Gastroesophageal sphincter (tissue), 4 donors: ENCODE results near the gene FAM83F. TPM values are rescaled to one million over a fixed set of nuclear protein-coding genes. Genes with fewer than 3 reads are reported as not detected.

Experiments used
- ATAC-seq: fragments of 150-250 bp; one replicate; pipeline ENCODE4 v1.9.1; 2016; ENCODE audit warnings: mild to moderate bottlenecking, moderate library complexity
- H3K27ac ChIP-seq, 4 donors: fragments of 200-600 bp; sonication (generic) in 3 of 4; 1 replicate in 3 of 4; 2 replicates in 1 of 4; pipeline ENCODE4 v1.5.1; 2016 to 2019
- H3K27me3 ChIP-seq: fragments of 200-600 bp; sonication (generic); one replicate; pipeline ENCODE4 v1.5.1; 2019
- H3K36me3 ChIP-seq, 2 donors: fragments of 200-600 bp; sonication (generic); one replicate each; pipeline ENCODE4 v1.5.1; 2019; ENCODE audit warnings: control low read depth in 1 of 2
- H3K4me1 ChIP-seq, 3 donors: fragments of 200-600 bp; sonication (generic); 1 replicate in 2 of 3; 2 replicates in 1 of 3; pipeline ENCODE4 v1.5.1; 2016 to 2019; ENCODE audit warnings: control low read depth in 2 of 3
- H3K4me3 ChIP-seq, 2 donors: fragments of 200-600 bp; sonication (generic); one replicate each; pipeline ENCODE4 v1.5.1; 2019; ENCODE audit warnings: mild to moderate bottlenecking in 1 of 2, moderate library complexity in 1 of 2
- H3K9me3 ChIP-seq, 3 donors: fragments of 200-600 bp; sonication (generic); one replicate each; pipeline ENCODE4 v1.5.1; 2017 to 2019; ENCODE audit warnings: control low read depth in 2 of 3
- EP300 ChIP-seq: sonication (generic); formaldehyde crosslinking; IDR thresholded peaks from one replicate; pipeline ENCODE4 v1.6.1; 2017; ENCODE audit warnings: antibody characterized with exemption, mild to moderate bottlenecking
- POLR2A ChIP-seq, 2 donors: fragments of 450-650 bp; IDR thresholded peaks; one replicate each; pipeline ENCODE4 v1.6.1; 2017; ENCODE audit warnings: antibody characterized with exemption in 2 of 2, mild to moderate bottlenecking in 2 of 2, moderate library complexity in 1 of 2
- POLR2AphosphoS5 ChIP-seq: sonication (generic); formaldehyde crosslinking; IDR thresholded peaks from one replicate; pipeline ENCODE4 v1.6.1; 2017; ENCODE audit warnings: antibody characterized with exemption
- WGBS, 2 donors: methylation state at CpG; one replicate each; pipeline ENCODE4 v1.1.5; 2018; ENCODE audit warnings: low coverage in 1 of 2; 5-methylcytosine and 5-hydroxymethylcytosine counted together
- total RNA-seq, 4 donors: library from RNA; depleted of rRNA; stranded (reverse); fragments of >200 nt; gene quantifications; one replicate each; pipeline ENCODE4 v1.1.0, GENCODE V29; 2016
- TF ChIP-seq, protein P1 (sequence below), 4 experiments: fragments of 200-600 bp in 2 of 4; fragments of 450-650 bp in 2 of 4; sonication (generic) in 1 of 4; IDR thresholded peaks; one replicate each; pipeline ENCODE4 v1.5.1; 2017 to 2019; ENCODE audit warnings: antibody characterized with exemption in 4 of 4, mild to moderate bottlenecking in 2 of 4, moderate library complexity in 2 of 4

The FAM83F gene
- total RNA-seq, 4 donors from 2014 or later = 0.46 to 4.2 (median 0.81) TPM

DNA sequence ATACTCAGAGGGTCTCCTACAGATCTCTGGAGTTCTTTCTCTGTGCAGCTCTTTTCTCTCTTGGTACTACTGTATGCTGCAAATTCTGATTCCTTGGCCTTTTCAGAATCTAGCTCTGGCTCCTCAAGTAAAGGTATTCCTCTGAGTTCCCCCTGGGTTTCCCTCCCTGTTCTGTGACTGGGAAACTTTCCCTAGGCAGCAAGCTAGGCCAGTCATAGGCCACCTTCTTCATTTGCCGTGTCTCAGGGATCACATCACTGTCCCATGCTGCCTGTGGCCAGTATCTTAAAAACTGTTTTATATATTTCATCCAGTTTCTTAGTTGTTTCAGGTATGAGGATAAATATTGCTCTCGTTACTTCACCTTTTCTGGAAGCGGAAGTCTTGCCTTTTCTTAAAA lies 71.2 kb downstream of the FAM83F start:
- H3K36me3 ChIP-seq = no peaks in the 10 kb centered on the region
- TF ChIP-seq EP300 (no peak), POLR2A (IDR thresholded peaks at IDR 0.05) (no peak), POLR2AphosphoS5 (no peak)
- TF ChIP-seq, protein P1, sequence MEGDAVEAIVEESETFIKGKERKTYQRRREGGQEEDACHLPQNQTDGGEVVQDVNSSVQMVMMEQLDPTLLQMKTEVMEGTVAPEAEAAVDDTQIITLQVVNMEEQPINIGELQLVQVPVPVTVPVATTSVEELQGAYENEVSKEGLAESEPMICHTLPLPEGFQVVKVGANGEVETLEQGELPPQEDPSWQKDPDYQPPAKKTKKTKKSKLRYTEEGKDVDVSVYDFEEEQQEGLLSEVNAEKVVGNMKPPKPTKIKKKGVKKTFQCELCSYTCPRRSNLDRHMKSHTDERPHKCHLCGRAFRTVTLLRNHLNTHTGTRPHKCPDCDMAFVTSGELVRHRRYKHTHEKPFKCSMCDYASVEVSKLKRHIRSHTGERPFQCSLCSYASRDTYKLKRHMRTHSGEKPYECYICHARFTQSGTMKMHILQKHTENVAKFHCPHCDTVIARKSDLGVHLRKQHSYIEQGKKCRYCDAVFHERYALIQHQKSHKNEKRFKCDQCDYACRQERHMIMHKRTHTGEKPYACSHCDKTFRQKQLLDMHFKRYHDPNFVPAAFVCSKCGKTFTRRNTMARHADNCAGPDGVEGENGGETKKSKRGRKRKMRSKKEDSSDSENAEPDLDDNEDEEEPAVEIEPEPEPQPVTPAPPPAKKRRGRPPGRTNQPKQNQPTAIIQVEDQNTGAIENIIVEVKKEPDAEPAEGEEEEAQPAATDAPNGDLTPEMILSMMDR (IDR thresholded peaks at IDR 0.05) = no peak

DNA sequence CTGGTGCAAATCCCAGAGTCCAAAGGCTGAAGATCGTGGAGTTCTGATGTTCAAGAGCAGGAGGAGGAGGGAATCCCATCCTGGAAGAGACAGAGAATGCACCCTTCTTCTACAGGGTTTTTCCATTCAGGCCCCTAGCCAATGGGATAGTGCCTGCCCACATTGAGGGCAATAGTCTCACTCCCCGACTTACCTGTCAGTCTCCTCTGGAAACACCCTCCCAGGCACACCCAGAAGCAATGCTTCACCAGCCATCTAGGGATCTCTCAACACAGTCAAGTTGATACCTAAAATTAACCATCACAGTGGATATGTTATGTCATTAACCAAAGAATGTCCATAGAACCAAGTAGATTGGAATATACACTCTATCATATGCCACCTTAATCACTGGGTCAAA lies 72.9 kb downstream of the FAM83F start:
- TF ChIP-seq POLR2A (IDR thresholded peaks at IDR 0.05) (no peak), EP300 (no peak), POLR2AphosphoS5 (no peak)
- TF ChIP-seq, protein P1 (IDR thresholded peaks at IDR 0.05) = no peak
- Histone ChIP-seq H3K9me3 (no peaks in the 10 kb centered on the region), H3K27me3 (no peaks in the 10 kb centered on the region), H3K4me3 (no peak overlapping the region), H3K4me1 (peaks cover 0 to 34% (median 0%) of the 10 kb centered on the region in 3 donors), H3K27ac (no peak overlapping the region), H3K36me3 (no peaks in the 10 kb centered on the region)
- 83 to 94% methylated on average over 1 to 2 of the region's 2 CpGs for WGBS, 2 donors
- no peak for ATAC-seq

More for the DNA sequence above, 71.2 kb downstream of the FAM83F start:
- peaks cover 0 to 28% (median 0%) of the 10 kb centered on the region in 3 donors for H3K4me1 ChIP-seq
- H3K4me3 ChIP-seq = no peak overlapping the region
- H3K27me3 ChIP-seq = no peaks in the 10 kb centered on the region
- ATAC-seq = no peak
- no peak overlapping the region for H3K27ac ChIP-seq
- H3K9me3 ChIP-seq = no peaks in the 10 kb centered on the region
- 81 to 93% methylated on average over 3 of the region's 3 CpGs for WGBS, 2 donors

DNA sequence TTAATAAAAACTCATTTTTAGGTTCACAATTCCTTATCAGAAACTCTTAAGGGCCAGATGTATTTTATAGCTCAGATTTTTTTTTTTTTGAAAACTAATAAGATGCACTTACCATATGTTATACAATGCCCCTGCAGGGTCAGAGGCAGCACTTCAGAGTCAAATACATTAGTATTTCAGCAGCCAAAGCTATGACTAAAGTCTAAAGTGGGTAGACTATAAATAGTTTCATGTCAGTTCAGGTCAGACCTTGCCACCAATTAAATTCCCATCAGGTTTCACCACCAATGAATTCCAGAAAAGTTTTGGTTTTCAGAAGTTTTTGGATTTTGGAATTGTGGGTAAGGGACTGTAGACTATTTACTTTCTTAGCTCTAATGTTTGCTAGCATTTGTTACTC lies 75.9 kb downstream of the FAM83F start:
- H3K27me3 ChIP-seq = no peaks in the 10 kb centered on the region
- TF ChIP-seq, protein P1 (IDR thresholded peaks at IDR 0.05) = no peak
- no peak for TF ChIP-seq POLR2A (IDR thresholded peaks at IDR 0.05)
- no peak for TF ChIP-seq POLR2AphosphoS5
- no peak for TF ChIP-seq EP300
- no peak overlapping the region for H3K4me3 ChIP-seq
- no peaks in the 10 kb centered on the region for H3K36me3 ChIP-seq
- no peak for ATAC-seq
- H3K27ac ChIP-seq = no peak overlapping the region
- H3K4me1 ChIP-seq = peaks cover 0 to 30% (median 0%) of the 10 kb centered on the region in 3 donors
- no peaks in the 10 kb centered on the region for H3K9me3 ChIP-seq

DNA sequence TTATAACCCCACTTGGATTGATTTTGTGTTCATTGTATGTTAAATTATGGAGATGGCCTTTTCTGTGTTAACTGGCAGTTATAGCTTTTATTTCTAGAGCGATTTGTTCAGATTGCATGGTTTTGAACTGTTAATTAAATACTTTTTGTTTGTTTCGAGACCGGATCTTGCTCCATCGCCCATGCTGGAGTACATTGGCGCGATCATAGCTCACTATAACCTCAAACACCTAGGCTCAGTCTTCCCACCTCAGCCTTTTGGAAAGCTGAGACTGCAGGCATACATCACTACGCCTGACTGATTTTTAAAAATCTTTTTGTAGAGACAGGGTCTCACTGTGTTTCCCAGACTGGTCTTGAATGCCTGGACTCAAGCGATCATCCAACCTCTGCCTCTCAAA lies 77.0 kb downstream of the FAM83F start:
- H3K9me3 ChIP-seq = no peaks in the 10 kb centered on the region
- H3K27ac ChIP-seq = no peak overlapping the region
- no peak for ATAC-seq
- H3K36me3 ChIP-seq = no peaks in the 10 kb centered on the region
- H3K4me3 ChIP-seq = no peak overlapping the region
- TF ChIP-seq, protein P1 (IDR thresholded peaks at IDR 0.05) = no peak
- TF ChIP-seq POLR2A (IDR thresholded peaks at IDR 0.05) (no peak), EP300 (no peak), POLR2AphosphoS5 (no peak)
- no peaks in the 10 kb centered on the region for H3K27me3 ChIP-seq
- peaks cover 0 to 28% (median 0%) of the 10 kb centered on the region in 3 donors for H3K4me1 ChIP-seq
- WGBS, 2 donors = 100% methylated on average over 1 to 4 of the region's 8 CpGs

DNA sequence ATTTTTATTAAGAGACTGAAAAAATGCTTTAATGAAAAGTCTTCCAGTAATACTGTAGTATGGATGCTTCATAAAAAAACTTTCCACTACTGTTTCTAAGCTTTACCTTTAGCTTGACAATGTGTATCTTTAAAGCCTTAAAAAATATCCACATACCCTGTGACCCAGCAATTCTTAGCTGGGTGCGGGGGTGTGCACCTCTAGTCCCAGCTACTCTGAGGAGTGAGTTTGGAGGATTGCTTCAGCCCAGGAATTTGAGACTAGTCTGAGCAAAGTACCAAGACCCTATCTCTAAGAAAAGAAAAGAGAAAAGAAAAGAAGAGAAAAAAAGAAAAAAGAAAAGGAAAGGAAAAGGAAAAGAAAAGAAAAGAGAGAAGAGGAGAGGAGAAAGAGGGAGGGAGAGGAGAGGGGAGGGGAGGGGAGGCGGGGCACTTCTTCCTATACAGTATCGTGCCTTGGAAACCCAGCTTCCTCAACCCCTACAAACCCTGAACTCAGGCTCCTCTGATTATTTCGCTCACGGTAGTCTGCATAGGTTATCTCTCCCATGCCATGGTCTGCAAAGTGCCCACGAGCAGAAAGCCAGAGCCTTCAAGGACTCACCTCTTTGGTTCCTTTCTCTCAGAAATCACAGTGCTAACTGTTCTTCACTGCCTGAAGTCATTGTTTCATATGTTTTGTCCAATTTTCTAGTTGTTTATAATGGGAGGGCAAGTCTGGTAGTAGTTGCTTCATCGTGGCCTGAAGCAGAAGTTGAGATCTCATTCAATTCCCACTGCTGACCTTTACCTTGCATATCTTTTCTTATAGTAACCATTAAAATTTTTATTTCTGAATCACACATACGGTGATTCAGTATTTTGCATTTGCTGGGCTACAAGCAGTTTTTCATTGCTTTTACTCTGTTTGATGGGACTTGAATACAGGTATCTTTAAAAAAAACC lies 82.2 kb downstream of the FAM83F start:
- H3K4me3 ChIP-seq = no peak overlapping the region
- no peak for ATAC-seq
- 63 to 65% methylated on average over 7 to 8 of the region's 8 CpGs for WGBS, 2 donors

More for the DNA sequence above, 82.2 kb downstream of the FAM83F start:
- no peak for TF ChIP-seq POLR2AphosphoS5
- no peak for TF ChIP-seq POLR2A (IDR thresholded peaks at IDR 0.05)
- TF ChIP-seq, protein P1 (IDR thresholded peaks at IDR 0.05) = no peak
- no peak for TF ChIP-seq EP300
- Histone ChIP-seq H3K27me3 (no peaks in the 10 kb centered on the region), H3K9me3 (no peaks in the 10 kb centered on the region), H3K27ac (no peak overlapping the region), H3K36me3 (no peaks in the 10 kb centered on the region), H3K4me1 (peaks cover 0 to 41% (median 0%) of the 10 kb centered on the region in 3 donors)
